ENCODE results near the gene AMT. TPM values are rescaled to one million over a fixed set of nuclear protein-coding genes. Genes with fewer than 3 reads are reported as not detected.

Gene AMT, protein sequence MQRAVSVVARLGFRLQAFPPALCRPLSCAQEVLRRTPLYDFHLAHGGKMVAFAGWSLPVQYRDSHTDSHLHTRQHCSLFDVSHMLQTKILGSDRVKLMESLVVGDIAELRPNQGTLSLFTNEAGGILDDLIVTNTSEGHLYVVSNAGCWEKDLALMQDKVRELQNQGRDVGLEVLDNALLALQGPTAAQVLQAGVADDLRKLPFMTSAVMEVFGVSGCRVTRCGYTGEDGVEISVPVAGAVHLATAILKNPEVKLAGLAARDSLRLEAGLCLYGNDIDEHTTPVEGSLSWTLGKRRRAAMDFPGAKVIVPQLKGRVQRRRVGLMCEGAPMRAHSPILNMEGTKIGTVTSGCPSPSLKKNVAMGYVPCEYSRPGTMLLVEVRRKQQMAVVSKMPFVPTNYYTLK
- polyA plus RNA-seq (ENCODE audit: insufficient read length in 12 of 12), result 10 to 100 TPM in 6 of 12 donors, 1 to 10 TPM in 5, not detected in 1; 7.0 to 20.4 (median 11.5) TPM
- long read RNA-seq, donor 1, full-length matches to known transcripts, result 39 of 39 reads
- long read RNA-seq, donor 1, partial matches to known transcripts, result 0 of 39 reads
- long read RNA-seq, donor 1, other reads (novel, unspliced or antisense), result 0 of 39 reads
- long read RNA-seq, donor 2, partial matches to known transcripts, result 0 of 4 reads
- long read RNA-seq, donor 2, other reads (novel, unspliced or antisense), result 0 of 4 reads
- long read RNA-seq, donor 3, partial matches to known transcripts, result 0 of 6 reads
- long read RNA-seq, donor 3, other reads (novel, unspliced or antisense), result 0 of 6 reads
- long read RNA-seq, donor 4, partial matches to known transcripts, result 0 of 2 reads
- long read RNA-seq, donor 4, other reads (novel, unspliced or antisense), result 0 of 2 reads
- long read RNA-seq, donor 5, transcript AMT-235 (1 exons, 1,579 nt), result major isoform, 6 of 12 reads
- long read RNA-seq, donor 5, partial matches to known transcripts, result 0 of 12 reads
- long read RNA-seq, donor 5, other reads (novel, unspliced or antisense), result 0 of 12 reads
- long read RNA-seq, donor 6, full-length matches to known transcripts, result 9 of 9 reads
- long read RNA-seq, donor 6, partial matches to known transcripts, result 0 of 9 reads
- long read RNA-seq, donor 6, other reads (novel, unspliced or antisense), result 0 of 9 reads
- long read RNA-seq, donor 7, partial matches to known transcripts, result 0 of 4 reads
- long read RNA-seq, donor 7, other reads (novel, unspliced or antisense), result 0 of 4 reads
- long read RNA-seq, donor 8, partial matches to known transcripts, result 0 of 6 reads
- long read RNA-seq, donor 8, other reads (novel, unspliced or antisense), result 0 of 6 reads
- long read RNA-seq, donor 9, full-length matches to known transcripts, result 5 of 5 reads
- long read RNA-seq, donor 9, partial matches to known transcripts, result 0 of 5 reads
- long read RNA-seq, donor 9, other reads (novel, unspliced or antisense), result 0 of 5 reads
- long read RNA-seq, donor 10, partial matches to known transcripts, result 0 of 5 reads
- long read RNA-seq, donor 10, other reads (novel, unspliced or antisense), result 0 of 5 reads
- long read RNA-seq, donor 11, partial matches to known transcripts, result 0 of 1 reads
- long read RNA-seq, donor 11, other reads (novel, unspliced or antisense), result 0 of 1 reads

DNA sequence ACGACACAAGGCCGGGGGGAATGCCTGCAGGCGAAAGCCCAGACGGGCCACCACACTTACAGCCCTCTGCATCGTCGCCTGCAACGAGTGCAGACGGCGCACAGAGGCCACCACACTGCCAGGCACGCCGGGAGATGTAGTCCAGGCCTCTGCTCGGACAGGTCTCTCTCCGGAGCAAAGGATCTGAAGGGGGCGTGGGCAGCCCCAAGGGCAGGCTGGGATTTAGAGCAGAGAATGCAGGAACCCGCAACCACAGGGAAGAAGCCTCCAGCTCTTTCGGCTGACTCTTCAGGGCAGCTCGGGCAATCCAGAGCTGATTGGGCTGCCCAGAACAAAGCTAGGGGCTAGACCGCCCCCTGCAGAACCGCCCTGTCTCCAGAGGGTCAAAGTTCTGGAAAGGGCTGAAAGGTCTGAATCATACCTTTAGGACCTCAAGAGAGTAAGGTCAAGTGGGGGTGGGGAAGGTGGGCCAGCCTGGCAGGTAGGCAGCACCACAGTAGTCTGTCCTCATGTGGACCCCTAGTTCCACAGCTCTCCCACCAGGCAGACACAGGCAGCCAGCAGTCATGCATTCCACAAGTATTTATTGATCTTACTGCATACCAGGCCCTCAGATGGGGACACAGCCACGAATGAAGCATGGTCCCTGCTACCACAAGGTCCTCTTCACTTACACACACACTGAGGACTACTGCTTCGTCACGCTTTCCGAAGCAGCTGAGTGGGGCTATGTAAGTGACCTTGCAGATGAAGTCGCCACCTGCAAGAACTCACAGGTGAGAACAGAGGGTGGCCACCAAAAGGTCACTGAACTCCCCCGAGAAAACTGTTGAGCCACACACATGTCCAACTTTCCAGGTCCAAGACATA lies at the start of gene AMT:
TSS of gene AMT (minus strand) at position 95 of the 870 bp plus-strand sequence. CDS start at position 72, 23 bp downstream.
- peak; percentile 32 for DNase-seq

DNA sequence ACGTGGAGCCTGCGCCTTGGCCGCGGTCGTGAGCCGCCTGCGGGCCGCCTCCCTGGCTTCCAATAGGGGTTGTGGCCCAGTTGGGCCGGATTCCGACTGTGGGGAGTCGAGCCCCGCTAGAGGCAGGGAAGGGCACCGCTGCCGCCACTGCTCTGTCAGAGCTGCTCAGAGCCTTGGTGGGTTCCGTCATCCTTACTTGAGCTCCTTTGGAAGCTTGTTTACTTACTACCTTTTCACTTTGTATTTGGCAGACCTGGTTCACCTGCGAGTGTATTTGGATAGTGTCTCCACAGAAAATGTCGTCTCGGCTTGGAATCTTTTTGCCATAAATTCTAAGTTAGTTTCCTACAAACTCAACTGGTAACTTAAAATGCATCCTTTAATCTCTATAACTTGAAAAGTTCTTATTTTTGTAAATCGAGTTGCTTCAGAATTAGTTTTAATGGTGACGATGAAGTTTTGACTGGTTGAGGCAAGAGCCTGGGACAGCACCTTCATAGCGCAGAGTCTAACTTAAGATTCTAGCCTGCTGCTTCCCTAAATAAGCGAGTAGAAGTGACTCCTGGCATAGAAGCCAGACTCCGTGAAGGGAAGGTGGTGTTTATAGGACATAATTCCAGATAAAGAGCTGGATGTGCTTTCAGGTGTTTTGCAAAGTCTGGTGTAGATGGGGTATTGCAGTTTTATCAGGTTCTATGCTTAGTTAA lies 48.6 kb upstream of the AMT start:
- DNase-seq, result no peak

DNA sequence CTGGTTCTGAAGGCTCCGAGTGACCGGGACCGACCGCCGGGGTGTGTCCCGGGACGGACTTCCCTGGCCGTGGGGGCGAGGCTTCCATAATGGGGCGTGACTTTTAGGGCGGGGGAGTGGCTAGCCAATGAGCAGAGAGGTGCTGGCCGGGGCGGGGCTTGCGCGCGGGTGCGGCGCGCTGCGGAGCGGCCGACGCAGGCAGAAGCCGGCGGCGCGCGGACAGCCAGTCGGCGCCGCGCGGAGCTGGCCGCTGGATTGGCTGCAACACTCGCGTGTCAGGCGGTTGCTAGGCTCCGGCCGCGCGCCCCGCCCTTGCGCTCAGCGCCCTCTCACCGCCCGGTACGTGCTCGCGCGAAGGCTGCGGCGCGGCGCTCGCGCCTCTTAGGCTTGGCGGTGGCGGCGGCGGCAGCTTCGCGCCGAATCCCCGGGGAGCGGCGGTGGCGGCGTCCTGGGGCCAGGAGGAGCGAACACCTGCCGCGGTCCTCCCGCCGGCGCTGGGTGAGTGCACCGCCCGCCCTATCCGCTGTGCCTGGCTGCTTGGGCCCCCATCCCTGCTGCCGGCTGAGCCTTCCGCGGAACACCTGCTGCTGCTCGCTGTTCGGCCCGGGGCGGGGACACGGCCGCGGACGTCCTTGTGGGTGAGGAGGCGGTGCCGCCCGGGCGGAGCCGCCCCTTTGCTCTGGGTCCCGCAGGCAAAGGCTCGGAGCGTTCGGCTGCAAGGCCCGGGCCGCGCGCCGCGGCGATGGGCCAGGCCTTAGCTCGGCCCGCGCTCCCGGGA lies 47.9 kb upstream of the AMT start, which contains the start of gene DAG1:
TSS of gene DAG1 (plus strand) at position 332 of the 778 bp plus-strand sequence. CDS start 40,268 bp downstream, outside the sequence.
- peak; percentile 96 for DNase-seq

DNA sequence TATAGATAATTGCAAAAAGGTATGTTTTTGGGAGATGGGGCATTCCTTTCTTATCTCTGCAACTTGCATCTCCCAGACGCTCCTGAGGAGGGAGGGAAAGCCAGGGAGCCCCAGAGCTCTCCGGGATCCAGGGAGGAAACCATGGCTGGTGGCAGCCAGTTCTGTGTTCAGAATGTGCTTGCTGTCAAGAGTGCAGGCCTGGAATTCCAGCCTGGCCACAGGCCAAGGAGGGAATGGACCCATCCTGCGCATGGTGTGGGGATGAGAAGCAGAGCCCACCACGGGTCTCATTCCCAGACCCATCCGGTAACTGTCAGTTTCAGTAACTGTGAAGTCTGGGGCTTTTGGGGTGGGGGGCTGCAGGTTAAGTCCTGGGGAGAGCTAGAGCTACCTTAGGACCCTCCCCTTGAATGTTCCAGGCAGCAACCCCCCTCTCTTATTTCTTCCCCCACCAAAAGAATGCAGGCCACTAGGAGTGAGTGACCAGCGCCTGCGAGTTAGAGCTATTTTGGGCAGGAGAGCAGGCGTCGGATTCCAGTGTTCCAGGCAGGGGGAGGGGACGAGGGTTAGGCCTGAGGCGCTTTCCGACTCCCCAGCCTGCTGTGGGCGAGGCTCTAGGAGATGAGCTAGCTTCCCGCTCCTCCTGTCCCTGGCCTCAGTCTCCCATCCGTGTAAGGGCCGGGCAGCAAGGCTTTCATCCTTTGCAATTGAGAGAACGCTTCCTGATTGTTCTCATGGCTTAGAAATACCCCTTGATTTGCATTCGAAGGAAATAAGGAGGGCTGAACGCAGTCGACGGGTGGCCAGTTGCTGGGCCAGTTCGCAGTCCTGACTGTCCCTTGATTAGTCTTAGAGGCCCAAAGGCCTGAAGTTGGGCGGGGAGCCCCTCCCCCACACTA lies 47.0 kb upstream of the AMT start:
- DNase-seq, result peak; percentile 89

DNA sequence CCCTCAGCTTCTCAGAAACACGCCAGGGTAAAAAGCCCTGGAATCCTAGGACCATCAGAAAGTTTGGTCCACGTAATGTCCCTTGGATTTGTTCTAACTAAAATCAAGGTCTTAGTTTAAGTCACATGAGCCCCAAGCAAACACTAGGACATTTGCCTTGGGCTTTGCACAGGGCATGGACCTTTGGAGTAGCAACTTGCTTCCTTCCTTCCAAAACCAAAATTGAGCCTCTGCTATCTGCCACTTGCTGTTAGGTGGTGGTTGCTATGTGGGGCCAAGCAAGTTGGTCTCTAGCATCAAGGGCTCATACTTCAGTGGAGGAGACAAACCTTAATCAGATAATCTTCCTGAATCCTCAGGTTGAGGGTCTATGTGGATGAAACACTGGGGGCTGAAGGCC lies 43.8 kb upstream of the AMT start:
- DNase-seq, result no peak

DNA sequence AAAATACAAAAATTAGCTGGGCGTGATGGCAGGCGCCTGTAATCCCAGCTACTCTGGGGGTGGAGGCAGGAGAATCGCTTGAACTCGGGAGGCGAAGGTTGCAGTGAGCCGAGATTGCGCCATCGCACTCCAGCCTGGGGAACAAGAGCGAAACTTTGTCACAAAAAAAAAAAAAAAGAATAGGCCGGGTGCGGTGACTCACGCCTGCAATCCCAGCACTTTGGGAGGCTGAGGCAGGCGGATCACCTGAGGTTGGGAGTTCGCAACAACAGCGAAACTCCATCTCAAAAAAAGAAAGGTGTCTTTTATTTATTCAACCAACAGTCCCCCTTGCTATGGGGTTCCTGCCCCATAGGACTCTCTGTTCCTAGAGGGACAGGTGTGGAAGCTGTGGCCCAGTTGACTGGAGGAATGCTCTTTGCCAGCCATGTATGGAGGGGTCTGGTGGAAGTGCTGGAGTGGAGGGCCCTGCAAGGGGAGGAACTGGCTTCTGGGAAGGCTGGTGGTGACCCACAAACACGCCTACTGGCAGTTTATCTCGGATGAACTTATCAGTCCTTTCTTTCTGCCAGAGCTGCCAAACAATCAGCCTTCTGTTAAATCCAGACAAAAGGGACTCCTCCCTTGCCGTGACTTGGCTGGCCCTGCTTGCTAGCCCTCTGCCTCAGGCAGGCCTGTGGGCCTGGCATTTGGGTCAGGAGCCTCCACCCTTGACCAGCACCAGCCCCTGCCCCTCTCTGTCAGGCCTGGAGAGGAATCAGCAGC lies 43.2 kb upstream of the AMT start:
- DNase-seq, result no peak

DNA sequence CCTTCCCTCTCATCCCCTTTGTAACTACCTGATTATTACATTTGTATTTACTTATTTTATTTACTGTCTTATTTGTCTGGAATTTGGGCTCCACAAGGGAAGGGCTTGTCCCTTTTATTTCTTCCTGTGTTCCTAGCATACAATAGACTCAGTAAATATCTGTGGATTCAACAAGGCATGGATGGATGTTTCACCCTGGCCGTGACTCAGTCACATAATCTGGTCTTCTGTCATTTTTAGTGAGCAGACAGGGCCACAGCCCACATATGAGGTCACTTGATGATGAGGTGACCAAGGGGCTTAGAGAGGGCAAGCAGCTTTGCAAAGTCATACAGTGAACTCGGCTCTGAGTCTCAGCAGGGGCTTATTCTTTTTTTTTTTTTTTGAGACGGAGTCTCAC lies 39.9 kb upstream of the AMT start:
- DNase-seq, result no peak

DNA sequence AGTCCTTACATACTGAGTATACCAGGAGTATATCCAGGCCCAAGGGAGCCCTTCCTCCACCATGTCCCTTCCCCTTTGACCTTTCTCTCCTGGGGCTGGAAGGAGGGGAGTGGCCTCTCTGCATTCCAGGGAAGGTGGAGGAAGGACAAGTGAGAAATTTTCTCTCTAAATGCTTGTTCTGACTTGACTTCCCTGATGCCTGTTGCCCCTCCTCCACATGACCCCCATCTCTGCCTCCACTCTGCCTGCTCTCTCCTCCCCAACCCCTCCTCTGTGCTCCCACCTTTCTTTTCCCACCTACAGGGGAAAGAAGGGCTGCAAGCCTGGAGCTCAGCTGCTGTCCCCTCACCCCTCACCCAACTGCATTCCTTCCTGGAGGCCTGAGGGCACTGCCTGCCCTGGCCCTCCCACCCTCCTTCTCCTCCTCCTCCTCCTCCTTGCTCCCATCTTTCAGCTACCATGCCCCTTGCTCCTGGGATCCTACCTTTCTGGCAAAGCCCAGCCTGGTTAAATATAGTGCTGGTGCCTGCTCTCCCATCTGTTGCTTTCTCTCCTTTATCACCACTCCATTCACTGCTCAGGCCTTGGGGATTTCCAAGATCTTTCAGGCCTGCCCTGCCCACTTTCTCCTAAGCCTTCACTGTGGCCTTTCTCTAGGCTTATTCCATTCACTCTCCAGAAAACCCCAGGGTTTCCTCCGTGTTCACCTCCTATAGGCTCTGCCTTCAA lies 39.3 kb upstream of the AMT start:
- no peak for DNase-seq

DNA sequence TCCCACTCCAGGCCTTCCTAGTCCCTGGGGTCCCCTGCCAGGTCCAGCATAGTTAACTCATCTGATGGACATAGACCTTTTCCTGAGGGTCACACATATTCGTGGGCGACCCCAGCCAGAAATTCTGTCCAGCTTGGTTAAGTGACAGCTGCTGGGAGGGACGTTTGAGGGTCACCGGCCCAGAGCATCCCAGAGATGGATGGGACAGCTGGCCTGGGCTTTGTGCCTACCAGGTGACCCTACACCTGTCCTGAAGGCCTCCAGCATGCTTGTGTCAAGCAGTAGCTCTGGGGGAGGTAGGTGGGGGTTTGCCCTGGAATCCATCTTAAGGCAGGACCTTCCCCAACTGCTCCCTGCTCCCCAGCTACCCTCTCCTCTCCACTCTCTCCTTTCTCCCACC lies 38.7 kb upstream of the AMT start:
- DNase-seq, result no peak

DNA sequence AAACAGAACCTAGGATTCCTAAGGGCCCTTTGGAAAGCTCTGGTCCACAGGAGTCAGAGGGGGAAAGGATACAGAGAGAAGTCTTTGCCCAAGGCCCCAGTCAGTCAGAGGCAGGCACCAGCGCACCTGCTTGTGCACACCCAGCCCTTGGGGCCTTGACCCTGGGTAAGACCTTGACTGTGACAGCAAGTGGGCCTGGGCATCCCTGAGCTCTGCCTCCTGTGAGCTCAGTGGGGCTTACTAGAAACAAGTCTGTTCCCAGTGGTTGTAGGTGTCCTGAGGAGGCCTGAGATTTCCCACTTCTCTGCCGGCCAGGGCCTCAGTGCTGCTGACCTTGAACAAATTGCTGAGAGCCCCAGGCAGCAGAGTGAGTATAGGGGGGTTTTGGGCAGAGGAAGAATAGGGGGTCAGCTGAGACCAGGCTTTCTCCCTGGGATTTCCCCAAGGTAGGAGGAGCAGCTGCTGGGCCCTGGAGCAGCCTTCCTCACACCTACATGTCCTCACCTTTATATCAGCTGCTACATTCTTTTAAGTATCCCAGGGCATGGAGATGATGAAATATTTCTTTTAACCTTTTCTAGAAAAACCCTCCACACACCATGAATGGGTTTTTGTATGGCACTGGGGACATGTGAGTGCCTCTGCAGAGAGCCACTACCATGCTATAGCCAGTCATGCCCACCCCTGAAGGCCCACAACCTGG lies 38.1 kb upstream of the AMT start:
- DNase-seq, result no peak

DNA sequence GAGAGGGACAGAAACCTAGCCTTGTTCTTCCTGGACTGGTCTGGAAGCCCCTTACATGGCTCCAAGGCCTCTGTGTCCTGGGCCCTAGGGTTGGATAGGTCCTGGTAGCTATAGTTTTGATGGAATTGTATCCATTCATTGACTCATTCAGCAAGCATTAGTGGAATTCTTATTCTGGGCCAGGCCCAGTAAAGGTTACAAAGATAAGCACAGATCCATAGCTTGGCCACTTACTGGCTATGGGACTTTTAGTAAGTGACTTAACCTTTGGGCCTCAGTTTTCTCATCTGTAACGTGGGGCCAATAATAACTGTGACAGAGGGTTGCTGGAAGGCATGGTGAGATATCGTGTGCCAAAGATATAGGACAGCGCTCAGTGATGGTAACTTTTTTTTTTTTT lies 34.2 kb upstream of the AMT start:
- no peak for DNase-seq

DNA sequence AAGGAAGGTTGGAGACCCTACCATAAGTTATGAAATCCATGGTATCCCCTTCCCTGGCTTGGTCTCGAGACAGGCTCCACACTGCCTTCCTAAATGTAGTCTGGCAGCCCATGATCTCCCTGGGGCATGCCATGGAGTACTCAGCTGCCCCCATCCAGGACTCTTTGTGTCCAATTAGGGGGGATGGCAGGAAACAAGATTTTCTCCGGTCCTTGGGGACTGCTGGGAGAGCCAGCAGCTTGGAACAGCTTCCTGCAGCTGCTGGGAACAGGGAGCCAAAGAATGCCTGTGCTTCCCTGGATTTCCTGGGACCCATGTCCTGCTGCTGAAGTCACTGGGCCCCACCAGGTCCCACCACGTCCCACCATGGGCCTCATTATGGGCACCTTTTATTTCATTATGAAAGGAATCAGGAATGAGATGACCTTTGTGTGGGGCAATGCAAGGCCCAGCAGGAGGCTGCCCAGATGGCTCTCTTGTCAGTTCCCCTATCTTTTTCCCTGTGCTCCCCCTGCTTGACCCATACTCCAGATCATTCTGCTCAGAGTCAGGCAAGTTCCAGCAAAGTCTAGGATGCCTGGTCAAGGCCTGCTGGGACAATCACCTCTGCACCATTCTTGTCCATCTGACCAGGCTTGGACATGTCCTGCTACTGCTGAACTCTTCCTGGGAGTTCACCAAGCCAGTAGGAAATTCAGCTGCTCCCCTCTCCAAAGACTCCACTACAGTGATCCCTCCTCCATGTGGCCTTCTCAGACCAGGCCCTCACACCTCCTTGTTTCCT lies 32.8 kb upstream of the AMT start:
- DNase-seq, result no peak

DNA sequence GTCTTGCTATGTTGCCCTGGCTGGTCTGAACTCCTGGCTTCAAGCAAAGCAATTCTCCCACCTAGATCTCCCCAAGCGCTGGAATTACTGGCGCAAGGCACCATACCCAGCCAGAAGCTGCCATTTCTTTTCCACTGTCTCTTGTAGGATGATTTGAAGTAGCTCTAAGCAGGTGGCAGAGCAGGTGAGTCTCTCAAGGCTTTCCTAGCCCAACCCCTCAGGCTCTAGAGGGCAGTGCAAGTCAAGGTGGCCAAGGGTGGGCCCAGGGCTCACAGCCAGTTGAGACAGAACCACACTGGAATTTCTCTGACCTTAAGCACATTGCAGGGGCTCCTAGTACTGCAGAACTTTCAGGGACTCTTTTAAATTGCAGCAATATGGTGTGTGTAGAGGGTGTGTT lies 32.2 kb upstream of the AMT start:
- no peak for DNase-seq

DNA sequence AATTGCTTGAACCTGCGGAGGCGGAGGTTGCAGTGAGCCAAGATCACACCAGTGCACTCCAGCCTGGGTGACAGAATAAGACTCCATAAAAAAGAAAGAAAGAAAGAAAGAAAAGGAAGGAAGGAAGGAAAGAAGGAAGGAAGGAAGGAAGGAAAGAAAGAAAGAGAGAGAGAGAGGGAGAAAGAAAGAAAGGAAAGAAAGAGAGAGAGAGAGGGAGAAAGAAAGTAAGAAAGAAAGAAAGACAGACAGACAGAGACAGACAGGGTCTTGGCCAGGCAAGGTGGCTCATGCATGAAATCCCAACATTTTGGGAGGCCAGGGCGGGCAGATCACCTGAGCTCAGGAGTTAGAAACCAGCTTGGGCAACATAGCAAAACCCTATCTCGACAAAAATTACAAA lies 31.3 kb upstream of the AMT start:
- DNase-seq, result no peak

DNA sequence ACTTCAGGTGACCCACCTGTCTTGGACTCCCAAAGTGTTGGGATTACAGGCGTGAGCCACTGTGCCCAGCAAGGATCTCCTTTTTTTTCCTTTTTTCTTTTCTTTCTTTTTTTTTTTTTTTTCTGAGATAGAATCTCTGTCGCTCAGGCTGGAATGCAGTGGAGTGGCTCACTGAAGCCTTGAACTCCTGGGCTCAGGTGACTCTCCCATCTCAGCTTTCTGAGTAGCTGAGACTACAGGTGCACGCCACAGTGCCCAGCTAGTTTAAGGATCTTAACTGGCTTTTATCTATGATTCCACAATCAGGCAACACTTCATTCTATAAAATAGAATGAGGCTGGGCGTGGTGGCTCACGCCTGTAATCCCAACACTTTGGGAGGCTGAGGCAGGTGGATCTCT lies 23.1 kb upstream of the AMT start:
- no peak for DNase-seq
